NCI-H2227 (cell line): ENCODE results near the gene EEFSEC.

Experiments used
- DNase-seq: peaks from one replicate; lab custom pipeline; 2025; ENCODE audit not compliant: unreplicated experiment; lab: John Stamatoyannopoulos, UW

Gene EEFSEC

DNA sequence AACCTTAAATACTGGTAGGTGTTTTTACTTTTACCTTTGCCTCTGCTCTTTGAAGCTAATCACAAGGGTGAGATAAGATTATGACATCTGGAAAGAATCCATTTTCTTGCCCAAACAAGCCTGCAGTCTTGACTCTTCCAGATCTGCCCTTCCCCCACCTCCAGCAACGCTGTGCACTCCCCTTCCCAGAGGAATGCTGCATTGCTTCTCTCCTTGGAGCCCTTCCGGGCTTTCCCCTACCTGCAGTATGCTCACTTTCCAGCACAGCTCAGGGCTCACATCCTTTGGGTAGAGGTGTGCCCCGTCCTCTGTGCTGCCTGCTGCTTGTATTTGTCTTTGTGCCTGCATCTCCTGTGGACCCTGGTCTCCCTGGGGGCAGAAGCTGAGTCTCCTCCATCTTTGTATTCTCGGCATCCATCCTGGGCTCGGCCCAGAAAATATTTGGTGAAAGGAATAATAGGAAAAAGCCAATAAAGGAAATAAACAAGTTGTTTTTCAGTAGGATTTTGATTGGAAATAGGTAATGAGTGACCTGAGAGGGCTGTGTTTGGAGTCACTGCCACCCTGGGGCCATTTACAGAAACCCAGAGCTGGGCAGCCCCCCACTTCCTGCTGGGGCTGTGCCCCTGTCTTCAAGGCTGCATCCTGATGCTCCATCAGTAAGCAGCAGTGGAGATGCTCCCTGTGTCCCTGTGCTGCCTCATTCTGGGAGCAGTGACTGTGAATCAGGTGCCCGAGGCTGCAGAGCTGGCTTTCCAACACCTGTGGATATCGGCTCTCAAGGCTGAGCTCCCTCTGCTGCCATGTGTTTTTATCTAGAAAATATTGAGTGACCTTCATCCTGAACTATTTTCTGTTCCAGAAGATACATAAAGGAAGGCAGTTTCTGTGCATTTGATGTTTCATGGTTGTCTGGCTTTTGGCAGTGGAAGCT is 117.5 kb downstream of the EEFSEC start:
- no peak for DNase-seq

GRCh38 chr3:128271536-128272332 is 118.5 kb downstream of the EEFSEC start:
- no peak for DNase-seq

- DNase-seq: no peak
These were observed 120.0 kb downstream of the EEFSEC start for GRCh38 chr3:128273109-128273840.

DNA sequence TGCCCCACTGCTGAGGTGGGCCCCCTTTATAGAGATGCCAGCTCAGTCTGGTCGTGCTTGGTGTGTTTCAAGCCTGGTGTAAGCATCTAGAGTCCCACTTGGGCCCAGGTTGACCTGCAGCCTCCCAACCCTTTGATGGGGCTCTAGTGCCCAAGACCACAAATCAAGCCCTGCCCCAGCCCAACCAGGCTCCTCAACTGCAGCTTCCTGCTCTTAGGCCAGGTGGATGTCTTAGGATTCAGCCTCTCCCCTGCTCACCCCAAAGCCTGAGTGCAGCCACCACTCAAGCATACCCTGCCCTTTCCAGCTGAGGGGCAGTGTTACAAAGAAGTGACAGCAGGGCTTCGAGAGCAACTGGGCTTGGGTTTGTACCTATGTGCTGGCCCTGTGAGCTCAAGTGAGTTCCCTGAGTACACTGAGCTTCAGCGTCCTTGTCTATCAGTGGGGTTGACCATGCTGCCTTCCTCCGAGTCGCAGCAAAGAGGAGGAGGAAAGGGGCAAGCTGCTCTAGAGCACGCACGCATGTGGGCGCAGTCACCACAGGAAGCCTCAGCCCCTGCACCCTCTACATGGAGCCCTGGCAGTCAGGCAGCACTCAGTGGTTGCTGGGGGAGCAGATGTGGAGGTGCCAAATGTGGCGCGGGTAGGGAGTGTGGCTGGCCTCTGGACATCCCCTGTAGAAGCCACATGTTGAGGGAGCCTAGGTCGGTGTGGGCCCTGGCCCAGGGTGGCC is 120.7 kb downstream of the EEFSEC start:
- DNase-seq: no peak

DNA sequence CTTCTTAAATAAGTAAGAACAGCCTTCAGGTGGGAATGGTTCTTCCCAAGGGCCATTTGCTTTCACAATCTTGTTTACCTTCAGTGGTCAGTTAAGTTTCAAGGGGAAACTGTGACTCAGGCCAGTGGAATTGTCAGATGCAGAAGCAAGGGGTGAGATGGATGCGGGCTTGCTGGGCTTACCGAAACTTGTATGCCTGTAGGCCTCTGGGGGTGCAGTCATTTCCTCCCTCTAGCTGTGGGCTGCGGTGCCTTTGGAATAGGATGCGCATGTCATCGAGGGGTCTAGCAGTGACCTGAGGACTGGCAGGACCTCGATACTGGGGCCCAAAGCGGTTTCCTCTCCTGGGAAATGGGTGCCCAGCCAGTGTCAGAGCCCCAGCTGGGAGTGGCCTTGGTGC is 121.6 kb downstream of the EEFSEC start:
- DNase-seq: no peak

- no peak for DNase-seq
These were observed 122.2 kb downstream of the EEFSEC start for GRCh38 chr3:128275316-128276145.

GRCh38 chr3:128276146-128276435 is 122.8 kb downstream of the EEFSEC start:
- no peak for DNase-seq

DNA sequence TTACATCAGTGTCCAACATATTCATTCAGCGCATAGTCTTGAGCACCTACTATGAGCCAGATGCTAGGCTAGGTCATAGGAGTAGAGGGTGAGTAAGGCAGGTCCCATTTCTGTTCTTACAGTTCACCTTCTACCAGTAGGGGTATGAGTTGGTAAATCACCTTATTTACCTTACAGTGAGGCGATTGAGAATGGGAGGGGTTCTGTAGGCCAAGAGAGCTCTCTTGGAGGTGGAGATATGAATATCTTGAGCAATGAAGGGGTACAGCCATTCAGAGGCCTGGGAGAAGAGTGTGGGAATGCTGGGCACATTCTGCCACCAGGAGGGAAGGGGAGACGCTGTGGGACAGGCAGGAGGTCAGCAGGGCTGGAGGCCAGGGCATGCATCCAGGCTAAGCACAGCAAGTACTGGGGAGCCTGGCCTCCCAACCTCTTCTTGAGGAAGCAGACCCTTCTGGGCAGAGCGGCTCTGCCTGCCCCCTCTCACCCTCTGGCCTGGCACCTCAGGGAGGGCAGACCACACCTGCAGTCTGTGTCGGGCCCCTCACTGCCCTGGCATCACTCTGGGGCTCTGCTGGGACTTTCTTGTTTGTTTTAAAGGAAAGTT is 123.4 kb downstream of the EEFSEC start:
- no peak for DNase-seq

GRCh38 chr3:128277378-128278069 is 124.2 kb downstream of the EEFSEC start:
- DNase-seq: no peak

DNA sequence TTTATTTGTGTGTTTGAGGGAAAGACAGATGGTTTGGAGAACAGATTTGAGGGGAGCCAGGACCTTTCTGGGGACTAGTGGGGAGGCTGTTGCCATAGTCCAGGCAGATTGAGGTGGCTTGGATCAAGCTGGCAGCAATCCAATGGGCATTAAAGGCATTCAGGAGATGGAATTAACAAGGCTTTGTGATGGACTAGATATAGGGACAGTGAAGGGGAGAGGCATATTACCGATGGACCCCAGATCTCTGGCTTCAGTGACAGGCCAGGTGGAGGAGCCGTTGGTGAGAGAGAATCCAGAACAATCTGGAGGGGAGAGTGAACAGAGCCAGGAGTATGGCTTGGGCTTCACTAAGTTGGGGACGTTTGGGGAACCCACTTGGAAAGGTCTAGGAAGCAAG is 124.8 kb downstream of the EEFSEC start:
- DNase-seq: no peak

DNA sequence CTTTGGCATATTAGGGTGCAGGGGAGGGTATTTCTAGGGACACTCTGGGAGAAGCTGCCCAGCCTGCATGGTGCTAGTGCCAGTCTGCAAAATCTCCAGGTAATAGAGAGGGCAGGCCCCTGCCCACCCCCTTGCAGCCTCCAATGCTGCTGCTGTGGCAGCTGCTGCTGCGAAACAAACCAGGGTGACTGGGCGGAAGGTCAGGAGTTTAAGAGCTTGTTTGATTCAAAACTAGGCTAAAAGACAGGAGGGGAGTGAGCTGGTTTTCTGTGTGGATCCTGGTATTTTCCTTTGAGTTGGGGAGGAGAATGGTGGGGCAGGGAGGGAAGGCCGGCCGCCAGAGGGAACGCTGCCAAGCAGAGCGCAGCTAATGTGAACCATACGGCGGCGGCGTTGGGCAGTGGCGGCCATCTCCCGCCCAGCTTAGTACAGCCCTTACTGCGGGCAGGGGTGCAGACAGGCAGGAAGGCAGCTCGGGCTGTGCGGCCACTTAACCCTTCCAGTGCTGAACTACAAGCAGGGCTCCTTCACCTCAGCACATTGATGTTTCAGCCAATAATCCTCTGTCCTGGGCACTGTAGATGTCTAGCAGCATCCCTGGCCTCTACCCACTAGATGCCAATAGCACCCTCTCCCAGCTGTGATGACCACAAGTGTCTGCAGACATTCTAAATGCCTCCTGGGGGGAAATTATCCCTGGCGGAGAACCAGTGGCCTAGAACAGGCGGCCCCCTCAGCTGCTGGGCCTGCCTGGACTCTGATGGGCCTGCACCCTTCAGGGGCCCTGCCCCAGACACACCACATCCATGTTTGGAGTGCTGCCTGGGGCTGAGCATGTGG is 125.7 kb downstream of the EEFSEC start:
- DNase-seq: peak; percentile 66

DNA sequence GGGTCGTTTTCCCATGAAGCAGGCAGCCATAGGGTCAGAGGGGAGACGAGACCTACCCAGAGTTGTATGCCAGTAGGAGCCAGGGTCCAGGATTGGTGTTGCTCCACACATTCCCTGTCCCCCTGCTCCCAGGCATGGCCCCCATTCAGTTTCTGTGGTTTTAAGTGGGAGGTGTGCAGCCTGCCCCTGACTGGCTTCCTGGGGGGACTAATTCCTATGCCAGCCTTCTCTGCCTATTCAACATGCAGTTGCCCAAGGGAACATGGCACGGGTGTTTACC is 126.3 kb downstream of the EEFSEC start:
- no peak for DNase-seq

DNA sequence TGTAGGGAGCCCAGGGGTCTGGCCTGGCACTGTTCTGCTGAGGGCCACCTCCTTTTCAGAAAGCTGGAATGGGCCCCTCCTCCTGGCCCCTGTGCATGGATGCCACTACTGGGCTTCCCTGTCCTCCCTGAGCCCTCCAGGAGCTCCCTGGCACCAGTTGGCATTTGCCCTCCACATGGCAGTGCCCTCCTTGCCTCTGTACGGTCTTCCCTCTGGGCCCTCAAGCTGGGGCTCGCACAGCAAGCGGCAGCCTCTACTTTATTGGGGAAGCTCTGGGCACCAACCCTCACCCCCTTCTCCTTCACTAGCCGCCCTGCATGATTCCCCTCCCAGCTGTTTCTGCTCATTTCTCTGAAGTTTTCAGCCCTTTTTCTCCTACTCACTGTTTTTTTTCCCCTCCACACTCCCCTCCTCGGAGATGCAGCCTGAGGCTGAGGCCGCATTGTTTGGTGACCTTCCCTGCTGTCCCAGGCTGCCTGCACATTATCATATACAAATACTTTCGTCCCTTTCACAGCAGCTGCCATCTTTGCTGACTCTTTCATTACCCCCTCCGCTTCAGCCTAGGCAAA is 127.3 kb downstream of the EEFSEC start:
- peak; percentile 13 for DNase-seq

GRCh38 chr3:128281056-128281455 is 127.8 kb downstream of the EEFSEC start:
- no peak for DNase-seq

DNA sequence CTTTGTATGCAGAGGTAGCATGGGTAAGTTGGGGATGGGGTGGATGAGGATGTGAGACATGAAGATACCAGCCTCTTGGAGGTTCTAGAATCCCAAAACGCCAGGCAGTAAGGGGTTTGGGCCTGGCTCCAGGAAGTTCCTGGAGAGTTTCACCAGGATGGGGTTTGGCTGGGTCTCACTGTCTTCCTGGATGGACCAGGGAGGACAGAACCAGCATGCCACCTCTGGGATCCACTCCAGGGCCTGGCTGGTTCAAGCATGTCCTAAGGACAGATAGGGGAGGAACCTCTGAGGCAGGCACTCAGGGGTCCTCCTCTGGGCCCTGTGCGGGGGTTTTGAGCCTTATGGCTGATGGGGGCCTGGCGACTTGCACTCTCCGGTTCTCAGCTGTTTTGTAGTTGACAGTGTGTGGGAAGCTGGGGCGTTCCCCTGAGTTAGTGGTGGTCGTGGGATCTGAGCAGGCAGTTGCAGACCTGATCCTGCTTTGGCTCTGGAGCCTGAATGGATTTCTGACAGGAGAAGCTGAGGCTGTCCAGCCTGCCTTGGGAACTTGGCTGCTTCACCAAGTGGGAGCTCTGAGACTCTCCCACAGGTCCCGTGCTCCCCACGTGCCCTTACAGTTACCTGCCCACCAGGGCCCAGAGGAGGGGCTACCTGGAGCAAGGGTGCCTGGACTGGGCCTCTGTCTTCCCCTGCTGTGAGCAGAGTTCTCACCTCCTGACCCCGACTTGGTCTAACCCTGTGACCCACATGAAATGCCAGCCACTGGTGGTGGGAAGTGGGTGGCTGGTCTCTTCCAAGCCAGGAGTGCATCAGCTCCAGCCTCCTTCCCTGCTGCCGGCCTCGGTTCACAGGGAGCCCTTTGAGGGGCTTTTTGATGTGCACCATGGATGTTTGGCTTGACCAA is 128.4 kb downstream of the EEFSEC start:
- no peak for DNase-seq

- no peak for DNase-seq
These were observed 129.3 kb downstream of the EEFSEC start for GRCh38 chr3:128282380-128283196.
